Liver (tissue), 9 donors: ENCODE results near the gene RAB6B. TPM values are rescaled to one million over a fixed set of nuclear protein-coding genes. Genes with fewer than 3 reads are reported as not detected.

Experiments
- DNase-seq: peaks from one replicate; pipeline ENCODE4 v3.0.0-alpha.2; 2017; ENCODE audit warnings: low spot score
- H3K27ac ChIP-seq, 2 donors: one replicate each; pipeline ENCODE4 v1.7.0; 2013; ENCODE audit warnings: inconsistent platforms in 2 of 2, low read length in 2 of 2, control low read depth in 1 of 2, low read depth in 1 of 2, mild to moderate bottlenecking in 1 of 2
- H3K27me3 ChIP-seq, 4 donors: one replicate each; pipeline versions ENCODE4 v1.6.1 to v1.7.0; 2013; ENCODE audit warnings: low read length in 3 of 4, inconsistent platforms in 1 of 4, mild to moderate bottlenecking in 1 of 4, moderate library complexity in 1 of 4; ENCODE audit not compliant: control insufficient read depth in 4 of 4, insufficient read depth in 4 of 4
- H3K36me3 ChIP-seq, 4 donors: one replicate each; pipeline versions ENCODE4 v1.6.1 to v1.7.0; 2013; ENCODE audit warnings: low read length in 3 of 4, mild to moderate bottlenecking in 3 of 4, low read depth in 1 of 4, moderate library complexity in 1 of 4; ENCODE audit not compliant: control insufficient read depth in 4 of 4, insufficient read depth in 3 of 4
- H3K4me1 ChIP-seq, 4 donors: one replicate each; pipeline versions ENCODE4 v1.6.1 to v1.7.0; 2013; ENCODE audit warnings: low read length in 3 of 4, mild to moderate bottlenecking in 3 of 4, moderate library complexity in 1 of 4; ENCODE audit not compliant: control insufficient read depth in 4 of 4, insufficient read depth in 4 of 4
- H3K4me3 ChIP-seq, 3 donors: one replicate each; pipeline versions ENCODE4 v1.6.1 to v1.7.0; 2013; ENCODE audit warnings: low read length in 3 of 3, control low read depth in 1 of 3, low read depth in 1 of 3, mild to moderate bottlenecking in 1 of 3
- H3K9ac ChIP-seq, 2 donors: one replicate each; pipeline ENCODE4 v1.7.0; 2013; ENCODE audit warnings: low read length in 2 of 2, mild to moderate bottlenecking in 2 of 2, moderate library complexity in 2 of 2, control low read depth in 1 of 2, low read depth in 1 of 2
- H3K9me3 ChIP-seq, 4 donors: one replicate each; pipeline versions ENCODE4 v1.6.1 to v1.7.0; 2013; ENCODE audit warnings: low read length in 3 of 4; ENCODE audit not compliant: control insufficient read depth in 4 of 4
- ATF3 ChIP-seq: IDR thresholded peaks from 2 replicates; pipeline ENCODE4 v1.6.1; 2016; ENCODE audit warnings: antibody characterized with exemption
- FOXA1 ChIP-seq: IDR thresholded peaks from 2 replicates; pipeline ENCODE4 v1.6.1; 2016; ENCODE audit warnings: antibody characterized with exemption
- FOXA2 ChIP-seq: IDR thresholded peaks from 2 replicates; pipeline ENCODE4 v1.6.1; 2016; ENCODE audit warnings: antibody characterized with exemption
- GABPA ChIP-seq, 2 donors: IDR thresholded peaks in 1 of 2; conservative IDR thresholded peaks in 1 of 2; 2 replicates each; pipeline ENCODE4 v1.6.1; 2016; ENCODE audit warnings: antibody characterized with exemption in 2 of 2, mild to moderate bottlenecking in 1 of 2, moderate library complexity in 1 of 2
- HNF4A ChIP-seq, 2 donors: conservative IDR thresholded peaks; 2 replicates each; pipeline ENCODE4 v1.6.1; 2016; ENCODE audit warnings: antibody characterized with exemption in 2 of 2, mild to moderate bottlenecking in 2 of 2
- HNF4G ChIP-seq: IDR thresholded peaks from 2 replicates; pipeline ENCODE4 v1.6.1; 2016; ENCODE audit warnings: antibody characterized with exemption
- NR2F2 ChIP-seq: IDR thresholded peaks from 2 replicates; pipeline ENCODE4 v1.6.1; 2016; ENCODE audit warnings: antibody characterized with exemption
- RAD21 ChIP-seq, 2 donors: IDR thresholded peaks; 2 replicates each; pipeline ENCODE4 v1.6.1; 2016; ENCODE audit warnings: antibody characterized with exemption in 2 of 2, mild to moderate bottlenecking in 2 of 2
- RXRA ChIP-seq, 2 donors: IDR thresholded peaks; 2 replicates each; pipeline ENCODE4 v1.6.1; 2017 to 2018; ENCODE audit warnings: antibody characterized with exemption in 2 of 2, mild to moderate bottlenecking in 1 of 2
- SP1 ChIP-seq: IDR thresholded peaks from 2 replicates; pipeline ENCODE4 v1.6.1; 2018; ENCODE audit warnings: antibody characterized with exemption, mild to moderate bottlenecking
- TAF1 ChIP-seq: conservative IDR thresholded peaks from 2 replicates; pipeline ENCODE4 v1.6.1; 2016; ENCODE audit warnings: antibody characterized with exemption, mild to moderate bottlenecking
- YY1 ChIP-seq: IDR thresholded peaks from 2 replicates; pipeline ENCODE4 v1.6.1; 2016; ENCODE audit warnings: antibody characterized with exemption, mild to moderate bottlenecking
- ZBTB33 ChIP-seq: IDR thresholded peaks from 2 replicates; pipeline ENCODE4 v1.6.1; 2016; ENCODE audit warnings: antibody characterized with exemption
- WGBS: extraction: QIAGEN DNeasy Blood & Tissue Kit; methylation state at CpG from one replicate; pipeline ENCODE4 v1.1.7; 2013; 5-methylcytosine and 5-hydroxymethylcytosine counted together
- polyA plus RNA-seq, 2 donors: library from polyadenylated mRNA; stranded (reverse) in 1 of 2; unstranded in 1 of 2; fragments of 200-250 nt in 1 of 2; fragments of >200 nt in 1 of 2; fragmentation: Nextera tagmentation in 1 of 2; extraction: Ambion mirVana in 1 of 2; gene quantifications; one replicate each; pipeline versions ENCODE4 v1.2.1 to v1.2.3, GENCODE V29; 2013 to 2015
- total RNA-seq, 2 donors: library from RNA; depleted of rRNA; stranded (reverse); fragments of >200 nt; gene quantifications; one replicate each; pipeline ENCODE4 v1.2.3, GENCODE V29; 2014
- TF ChIP-seq, protein P1 (sequence below): IDR thresholded peaks from 2 replicates; pipeline ENCODE4 v1.6.1; 2016; ENCODE audit warnings: antibody characterized with exemption, mild to moderate bottlenecking
- TF ChIP-seq, protein P2 (sequence below): IDR thresholded peaks from 2 replicates; pipeline ENCODE4 v1.6.1; 2016; ENCODE audit warnings: antibody characterized with exemption
- TF ChIP-seq, protein P3 (sequence below): fragments of 150-350 bp; IDR thresholded peaks from 2 replicates; pipeline ENCODE4 v1.5.1; 2017; ENCODE audit warnings: improper control_type of control experiment, low read depth, low read length; ENCODE audit not compliant: missing input control
- donor health status: healthy.
- donor health status: healthy.
- donor health status: healthy.
- donor health status: healthy.
- donor health status: healthy.

Gene RAB6B
- total and polyA plus RNA-seq, 4 donors = 0.08 to 2.8 (median 0.28) TPM

DNA sequence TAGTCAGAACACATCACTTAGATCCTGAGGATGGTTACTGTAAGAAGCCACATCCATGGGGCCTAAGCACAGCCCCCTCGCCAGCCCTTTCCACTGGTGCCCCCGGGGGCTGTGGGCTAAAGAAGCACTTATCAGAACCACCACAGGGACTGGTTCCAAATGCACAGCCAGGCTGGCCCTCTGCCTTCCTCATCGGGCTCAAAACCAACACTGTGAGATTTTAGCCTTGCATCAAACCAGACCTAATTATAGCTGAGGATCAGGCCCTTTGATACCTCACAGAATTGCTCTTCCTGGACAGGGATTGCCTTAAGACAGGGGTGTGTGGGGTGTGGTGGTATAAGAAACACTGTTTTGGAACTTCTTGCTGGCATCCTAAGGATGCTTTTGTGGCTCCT lies 66.4 kb downstream of the RAB6B start:
- H3K27ac ChIP-seq = no peak overlapping the region
- no peaks in the 10 kb centered on the region for H3K9me3 ChIP-seq
- 74% methylated on average over 3 of the region's 3 CpGs for WGBS
- H3K36me3 ChIP-seq = peaks cover 0 to 2% (median 0%) of the 10 kb centered on the region in 4 donors
- TF ChIP-seq HNF4A (conservative IDR thresholded peaks at IDR 0.05) = no peak
- no peak for TF ChIP-seq GABPA (IDR thresholded peaks at IDR 0.05 in 1 of 2, conservative IDR thresholded peaks at IDR 0.05 in 1 of 2)
- TF ChIP-seq RAD21 (IDR thresholded peaks at IDR 0.05) = no peak
- no peak for TF ChIP-seq ATF3
- no peak for TF ChIP-seq NR2F2
- TF ChIP-seq FOXA1 = no peak
- TF ChIP-seq, protein P1, sequence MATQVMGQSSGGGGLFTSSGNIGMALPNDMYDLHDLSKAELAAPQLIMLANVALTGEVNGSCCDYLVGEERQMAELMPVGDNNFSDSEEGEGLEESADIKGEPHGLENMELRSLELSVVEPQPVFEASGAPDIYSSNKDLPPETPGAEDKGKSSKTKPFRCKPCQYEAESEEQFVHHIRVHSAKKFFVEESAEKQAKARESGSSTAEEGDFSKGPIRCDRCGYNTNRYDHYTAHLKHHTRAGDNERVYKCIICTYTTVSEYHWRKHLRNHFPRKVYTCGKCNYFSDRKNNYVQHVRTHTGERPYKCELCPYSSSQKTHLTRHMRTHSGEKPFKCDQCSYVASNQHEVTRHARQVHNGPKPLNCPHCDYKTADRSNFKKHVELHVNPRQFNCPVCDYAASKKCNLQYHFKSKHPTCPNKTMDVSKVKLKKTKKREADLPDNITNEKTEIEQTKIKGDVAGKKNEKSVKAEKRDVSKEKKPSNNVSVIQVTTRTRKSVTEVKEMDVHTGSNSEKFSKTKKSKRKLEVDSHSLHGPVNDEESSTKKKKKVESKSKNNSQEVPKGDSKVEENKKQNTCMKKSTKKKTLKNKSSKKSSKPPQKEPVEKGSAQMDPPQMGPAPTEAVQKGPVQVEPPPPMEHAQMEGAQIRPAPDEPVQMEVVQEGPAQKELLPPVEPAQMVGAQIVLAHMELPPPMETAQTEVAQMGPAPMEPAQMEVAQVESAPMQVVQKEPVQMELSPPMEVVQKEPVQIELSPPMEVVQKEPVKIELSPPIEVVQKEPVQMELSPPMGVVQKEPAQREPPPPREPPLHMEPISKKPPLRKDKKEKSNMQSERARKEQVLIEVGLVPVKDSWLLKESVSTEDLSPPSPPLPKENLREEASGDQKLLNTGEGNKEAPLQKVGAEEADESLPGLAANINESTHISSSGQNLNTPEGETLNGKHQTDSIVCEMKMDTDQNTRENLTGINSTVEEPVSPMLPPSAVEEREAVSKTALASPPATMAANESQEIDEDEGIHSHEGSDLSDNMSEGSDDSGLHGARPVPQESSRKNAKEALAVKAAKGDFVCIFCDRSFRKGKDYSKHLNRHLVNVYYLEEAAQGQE = no peak
- no peak for TF ChIP-seq YY1
- no peak for TF ChIP-seq TAF1
- TF ChIP-seq, protein P2, sequence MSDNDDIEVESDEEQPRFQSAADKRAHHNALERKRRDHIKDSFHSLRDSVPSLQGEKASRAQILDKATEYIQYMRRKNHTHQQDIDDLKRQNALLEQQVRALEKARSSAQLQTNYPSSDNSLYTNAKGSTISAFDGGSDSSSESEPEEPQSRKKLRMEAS = no peak
- TF ChIP-seq ZBTB33 = no peak
- no peak for DNase-seq
- no peak overlapping the region for H3K4me3 ChIP-seq
- no peaks in the 10 kb centered on the region for H3K27me3 ChIP-seq
- H3K4me1 ChIP-seq = no peaks in the 10 kb centered on the region
- no peak overlapping the region for H3K9ac ChIP-seq

DNA sequence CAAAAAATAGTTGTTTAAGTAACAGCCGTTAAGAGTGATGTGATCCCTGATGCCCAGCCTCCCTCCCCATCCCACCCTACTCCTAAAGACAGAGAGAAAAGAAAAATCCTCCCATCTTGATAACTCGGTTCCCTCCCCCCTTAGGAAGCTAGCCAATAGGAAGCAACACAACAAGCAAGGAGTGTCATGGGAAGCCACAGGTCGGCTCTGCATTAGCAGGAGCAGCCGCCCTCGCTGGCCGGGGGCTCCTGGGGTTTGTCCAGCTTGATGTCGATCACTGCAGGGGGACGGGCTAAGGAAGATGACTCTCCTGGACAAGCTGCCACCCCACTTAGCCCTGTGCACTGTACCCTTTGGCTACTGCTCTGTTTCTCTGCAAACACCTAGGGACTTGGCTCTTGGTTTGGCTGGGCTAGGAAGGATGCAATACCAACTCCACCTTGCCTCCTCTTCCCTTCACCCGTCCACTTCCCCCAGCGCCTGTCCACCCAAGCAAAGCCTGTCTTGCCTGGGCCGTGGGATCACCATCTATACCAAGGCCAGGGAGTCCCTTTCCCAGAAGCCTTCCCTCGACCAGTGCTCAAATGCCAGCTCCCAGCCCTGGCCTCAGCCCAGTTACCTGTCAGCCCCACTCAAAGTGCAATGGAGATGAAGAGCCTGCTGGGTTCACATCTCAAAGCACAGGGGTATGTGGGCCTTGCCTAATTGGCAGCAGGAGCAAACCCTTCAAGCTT lies 66.9 kb downstream of the RAB6B start:
- no peak overlapping the region for H3K9ac ChIP-seq
- H3K36me3 ChIP-seq = peaks cover 0 to 7% (median 2%) of the 10 kb centered on the region in 4 donors
- TF ChIP-seq FOXA1 = no peak
- no peak for TF ChIP-seq GABPA (IDR thresholded peaks at IDR 0.05 in 1 of 2, conservative IDR thresholded peaks at IDR 0.05 in 1 of 2)
- TF ChIP-seq, protein P1 = no peak
- no peak for TF ChIP-seq TAF1
- TF ChIP-seq, protein P2 = no peak
- TF ChIP-seq RAD21 (IDR thresholded peaks at IDR 0.05) = no peak
- no peak for TF ChIP-seq HNF4G
- TF ChIP-seq FOXA2 = no peak
- TF ChIP-seq, protein P3, sequence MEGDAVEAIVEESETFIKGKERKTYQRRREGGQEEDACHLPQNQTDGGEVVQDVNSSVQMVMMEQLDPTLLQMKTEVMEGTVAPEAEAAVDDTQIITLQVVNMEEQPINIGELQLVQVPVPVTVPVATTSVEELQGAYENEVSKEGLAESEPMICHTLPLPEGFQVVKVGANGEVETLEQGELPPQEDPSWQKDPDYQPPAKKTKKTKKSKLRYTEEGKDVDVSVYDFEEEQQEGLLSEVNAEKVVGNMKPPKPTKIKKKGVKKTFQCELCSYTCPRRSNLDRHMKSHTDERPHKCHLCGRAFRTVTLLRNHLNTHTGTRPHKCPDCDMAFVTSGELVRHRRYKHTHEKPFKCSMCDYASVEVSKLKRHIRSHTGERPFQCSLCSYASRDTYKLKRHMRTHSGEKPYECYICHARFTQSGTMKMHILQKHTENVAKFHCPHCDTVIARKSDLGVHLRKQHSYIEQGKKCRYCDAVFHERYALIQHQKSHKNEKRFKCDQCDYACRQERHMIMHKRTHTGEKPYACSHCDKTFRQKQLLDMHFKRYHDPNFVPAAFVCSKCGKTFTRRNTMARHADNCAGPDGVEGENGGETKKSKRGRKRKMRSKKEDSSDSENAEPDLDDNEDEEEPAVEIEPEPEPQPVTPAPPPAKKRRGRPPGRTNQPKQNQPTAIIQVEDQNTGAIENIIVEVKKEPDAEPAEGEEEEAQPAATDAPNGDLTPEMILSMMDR = no peak
- no peak for TF ChIP-seq RXRA (IDR thresholded peaks at IDR 0.05)
- no peak for TF ChIP-seq NR2F2
- no peak for TF ChIP-seq SP1
- 73% methylated on average over 12 of the region's 12 CpGs for WGBS
- H3K4me1 ChIP-seq = no peaks in the 10 kb centered on the region
- peak; percentile 24 for DNase-seq
- H3K9me3 ChIP-seq = no peaks in the 10 kb centered on the region
- H3K27me3 ChIP-seq = no peaks in the 10 kb centered on the region
- no peak overlapping the region for H3K4me3 ChIP-seq
- H3K27ac ChIP-seq = no peak overlapping the region
